ENCODE measurements around the gene CCDC92B. TPM values are rescaled to one million over a fixed set of nuclear protein-coding genes. Genes with fewer than 3 reads are reported as not detected.

Gene CCDC92B
- polyA plus RNA-seq, 1 of the 3 experiments (the other 2 are of a cell fraction): 0.07 TPM

GRCh38 chr17:2683912-2684311 lies 65.5 kb downstream of the CCDC92B start:
- Histone ChIP-seq H3K9me2 (no peaks in the 10 kb centered on the region), H3F3A (replicated peaks; ENCODE audit: insufficient read depth) (peaks cover 51% of the 10 kb centered on the region), H3K4me3 (ENCODE audit: low read depth in 2 of 2, low read length in 1 of 2) (no peak overlapping the region), H4K20me1 (ENCODE audit: insufficient read depth) (peaks cover 21% of the 10 kb centered on the region), H2AFZ (ENCODE audit: low read depth) (no peak overlapping the region), H3K4me2 (no peak overlapping the region), H3K4me1 (ENCODE audit: control insufficient read depth in 1 of 2, insufficient read depth in 2 of 2, low read depth in 1 of 2, low read length in 1 of 2) (peaks cover 0 to 4% of the 10 kb centered on the region in 2 experiments; a peak in 1 of 4 replicates), H3K9ac (no peak overlapping the region), H3K27me3 (ENCODE audit: insufficient read depth) (no peaks in the 10 kb centered on the region), H3K27ac (ENCODE audit: low read depth in 2 of 2, low read length in 1 of 2) (no peak overlapping the region), H3K36me3 (replicated peaks in 1 of 2; ENCODE audit: control insufficient read depth in 1 of 2, insufficient read depth in 2 of 2, low read length in 1 of 2) (peaks cover 45 to 54% of the 10 kb centered on the region in 2 experiments), H3K9me3 (no peaks in the 10 kb centered on the region), H3K79me2 (ENCODE audit: insufficient read depth) (peaks cover 13% of the 10 kb centered on the region; the same call in 1 of the 2 replicates)
- DNase-seq: no peak
- WGBS (ENCODE audit: low lambda C conversion rate): 85% methylated on average over 8 of the region's 8 CpGs
- TF ChIP-seq TAF1 (IDR thresholded peaks at IDR 0.05; ENCODE audit: borderline replicate concordance, low read depth, low read length) (no peak), MEF2A (IDR thresholded peaks at IDR 0.05; ENCODE audit: borderline replicate concordance, low read depth) (no peak), RFX5 (IDR thresholded peaks at IDR 0.05; ENCODE audit: low read length) (no peak)
- ChIA-PET POLR2A (no interaction called here), CTCF (interaction anchor here (2.8 kb wide), 1 partner anchor 9 kb away, joined by 18 read pairs; no protein-coding TSS in a partner anchor)

GRCh38 chr17:2682176-2682938 lies 67.1 kb downstream of the CCDC92B start:
- CTCF ChIA-PET: interaction anchor here (0.9 kb wide), 1 partner anchor 17 kb away, joined by 3 read pairs; no protein-coding TSS in a partner anchor
- POLR2A ChIA-PET: no interaction called here
- no peak for DNase-seq
- Histone ChIP-seq H3K36me3 (replicated peaks in 1 of 2; ENCODE audit: control insufficient read depth in 1 of 2, insufficient read depth in 2 of 2, low read length in 1 of 2) (peaks cover 54 to 58% of the 10 kb centered on the region in 2 experiments), H3K4me1 (ENCODE audit: control insufficient read depth in 1 of 2, insufficient read depth in 2 of 2, low read depth in 1 of 2, low read length in 1 of 2) (peaks cover 0 to 4% of the 10 kb centered on the region in 2 experiments; a peak in 1 of 4 replicates), H3K9ac (no peak overlapping the region), H3K27ac (ENCODE audit: low read depth in 2 of 2, low read length in 1 of 2) (no peak overlapping the region), H3K4me2 (no peak overlapping the region), H3K27me3 (ENCODE audit: insufficient read depth) (no peaks in the 10 kb centered on the region), H3K9me3 (no peaks in the 10 kb centered on the region), H3F3A (replicated peaks; ENCODE audit: insufficient read depth) (peaks cover 37% of the 10 kb centered on the region), H3K4me3 (ENCODE audit: low read depth in 2 of 2, low read length in 1 of 2) (no peak overlapping the region), H3K9me2 (no peaks in the 10 kb centered on the region), H4K20me1 (ENCODE audit: insufficient read depth) (peaks cover 24% of the 10 kb centered on the region), H3K79me2 (ENCODE audit: insufficient read depth) (peaks cover 17% of the 10 kb centered on the region; the same call in 1 of the 2 replicates), H2AFZ (ENCODE audit: low read depth) (no peak overlapping the region)
- 81% methylated on average over 3 of the region's 3 CpGs for WGBS (ENCODE audit: low lambda C conversion rate)
- TF ChIP-seq REST (IDR thresholded peaks at IDR 0.05; ENCODE audit: low read depth, low read length): no peak
- no peak for TF ChIP-seq SMC3 (IDR thresholded peaks at IDR 0.05; ENCODE audit: low read depth, low read length)
- no peak for TF ChIP-seq POLR2AphosphoS5 (IDR thresholded peaks at IDR 0.05; ENCODE audit: low read depth, low read length)
- TF ChIP-seq SIN3A (IDR thresholded peaks at IDR 0.05; ENCODE audit: borderline replicate concordance, low read depth, low read length): no peak
- TF ChIP-seq RCOR1 (IDR thresholded peaks at IDR 0.05; ENCODE audit: low read length): no peak
- no peak for TF ChIP-seq NRF1 (IDR thresholded peaks at IDR 0.05; ENCODE audit: low read depth, low read length)
- no peak for TF ChIP-seq EZH2phosphoT487 (IDR thresholded peaks at IDR 0.05; ENCODE audit: borderline replicate concordance, low read depth)
- no peak for TF ChIP-seq CHD2 (IDR thresholded peaks at IDR 0.05; ENCODE audit: low read length, partially characterized antibody)
- no peak for TF ChIP-seq ZBTB33 (IDR thresholded peaks at IDR 0.05; ENCODE audit: borderline replicate concordance, low read depth)
- TF ChIP-seq FOXM1 (IDR thresholded peaks at IDR 0.05; ENCODE audit: low read depth): no peak
- TF ChIP-seq EP300 (IDR thresholded peaks at IDR 0.05; ENCODE audit: borderline replicate concordance in 1 of 2, low read depth in 1 of 2, low read length in 1 of 2): no peak
- TF ChIP-seq RXRA (IDR thresholded peaks at IDR 0.05; ENCODE audit: borderline replicate concordance, low read depth): no peak
- TF ChIP-seq MXI1 (IDR thresholded peaks at IDR 0.05; ENCODE audit: low read depth, low read length): no peak
- no peak for TF ChIP-seq FOSL2 (IDR thresholded peaks at IDR 0.05; ENCODE audit: borderline replicate concordance, low read depth)
- TF ChIP-seq TCF12 (IDR thresholded peaks at IDR 0.05): no peak
- no peak for TF ChIP-seq TEAD4 (IDR thresholded peaks at IDR 0.05; ENCODE audit: borderline replicate concordance, insufficient read depth)
- TF ChIP-seq MAX (IDR thresholded peaks at IDR 0.05; ENCODE audit: low read depth): no peak

Data from SK-N-SH (cell line).